ENCODE measurements around the gene PROK2.

PROK2 gene

GRCh38 chr3:71784914-71785531 lies at the start of gene PROK2:
PROK2 (minus strand) TSS chr3:71785148; CDS start chr3:71785052, 96 bp downstream.
- Histone ChIP-seq H3K27me3 (ENCODE audit: insufficient read depth, low read length, poor library complexity, severe bottlenecking) (peaks cover 69% of the 10 kb centered on the region), H3K4me3 (ENCODE audit: low read length, poor library complexity, severe bottlenecking) (no peak within 1 kb of the TSS), H2AFZ (ENCODE audit: low read length) (no peak within 1 kb of the TSS)

GRCh38 chr3:71831599-71831998 lies 46.7 kb upstream of the PROK2 start:
- H3K4me1 ChIP-seq (ENCODE audit: insufficient read depth, low read length, poor library complexity, severe bottlenecking): no peaks in the 10 kb centered on the region
- no peak overlapping the region for H2AFZ ChIP-seq (ENCODE audit: low read length)
- no peaks in the 10 kb centered on the region for H4K20me1 ChIP-seq (ENCODE audit: insufficient read depth, low read length, poor library complexity, severe bottlenecking)
- H3F3A ChIP-seq (ENCODE audit: low read depth): no peaks in the 10 kb centered on the region
- no peaks in the 10 kb centered on the region for H3K9me2 ChIP-seq (replicated peaks; ENCODE audit: low read depth, low read length)
- H3K27me3 ChIP-seq (ENCODE audit: insufficient read depth, low read length, poor library complexity, severe bottlenecking): no peaks in the 10 kb centered on the region
- H3K9ac ChIP-seq (ENCODE audit: low read depth, low read length, poor library complexity, severe bottlenecking): no peak overlapping the region
- H3K79me2 ChIP-seq (ENCODE audit: insufficient read depth, low read length): no peaks in the 10 kb centered on the region
- H3K9me3 ChIP-seq (ENCODE audit: insufficient read depth, low read depth, low read length): no peaks in the 10 kb centered on the region
- no peak for TF ChIP-seq CTCF (conservative IDR thresholded peaks at IDR 0.05; ENCODE audit: low read length)
- TF ChIP-seq EZH2phosphoT487 (IDR thresholded peaks at IDR 0.05; ENCODE audit: borderline replicate concordance): no peak
- no peaks in the 10 kb centered on the region for H3K36me3 ChIP-seq (ENCODE audit: insufficient read depth, low read length)
- no peak overlapping the region for H3K4me2 ChIP-seq (ENCODE audit: low read depth, low read length, poor library complexity, severe bottlenecking)
- H3K4me3 ChIP-seq (ENCODE audit: low read length, poor library complexity, severe bottlenecking): no peak overlapping the region

More at GRCh38 chr3:71784914-71785531, at the start of gene PROK2:
- Histone ChIP-seq H3K79me2 (ENCODE audit: insufficient read depth, low read length) (no peaks in the 10 kb centered on the region), H3K9me2 (replicated peaks; ENCODE audit: low read depth, low read length) (no peaks in the 10 kb centered on the region), H3K9ac (ENCODE audit: low read depth, low read length, poor library complexity, severe bottlenecking) (no peak within 1 kb of the TSS), H3F3A (ENCODE audit: low read depth) (no peaks in the 10 kb centered on the region), H3K9me3 (ENCODE audit: insufficient read depth, low read depth, low read length) (no peaks in the 10 kb centered on the region), H3K36me3 (ENCODE audit: insufficient read depth, low read length) (no peaks in the 10 kb centered on the region), H3K4me2 (ENCODE audit: low read depth, low read length, poor library complexity, severe bottlenecking) (no peak within 1 kb of the TSS), H3K4me1 (ENCODE audit: insufficient read depth, low read length, poor library complexity, severe bottlenecking) (peaks cover 8% of the 10 kb centered on the region), H4K20me1 (ENCODE audit: insufficient read depth, low read length, poor library complexity, severe bottlenecking) (no peaks in the 10 kb centered on the region)
- TF ChIP-seq EZH2phosphoT487 (IDR thresholded peaks at IDR 0.05; ENCODE audit: borderline replicate concordance): no peak
- TF ChIP-seq CTCF (conservative IDR thresholded peaks at IDR 0.05; ENCODE audit: low read length): no peak

GRCh38 chr3:71825551-71826283 lies 40.8 kb upstream of the PROK2 start:
- H3K79me2 ChIP-seq (ENCODE audit: insufficient read depth, low read length): no peaks in the 10 kb centered on the region
- TF ChIP-seq EZH2phosphoT487 (IDR thresholded peaks at IDR 0.05; ENCODE audit: borderline replicate concordance) (no peak), CTCF (conservative IDR thresholded peaks at IDR 0.05; ENCODE audit: low read length) (no peak)
- no peak overlapping the region for H2AFZ ChIP-seq (ENCODE audit: low read length)
- no peaks in the 10 kb centered on the region for H3K36me3 ChIP-seq (ENCODE audit: insufficient read depth, low read length)
- no peaks in the 10 kb centered on the region for H4K20me1 ChIP-seq (ENCODE audit: insufficient read depth, low read length, poor library complexity, severe bottlenecking)
- no peak overlapping the region for H3K4me2 ChIP-seq (ENCODE audit: low read depth, low read length, poor library complexity, severe bottlenecking)
- H3K9me3 ChIP-seq (ENCODE audit: insufficient read depth, low read depth, low read length): no peaks in the 10 kb centered on the region
- H3K9me2 ChIP-seq (replicated peaks; ENCODE audit: low read depth, low read length): no peaks in the 10 kb centered on the region
- H3K4me1 ChIP-seq (ENCODE audit: insufficient read depth, low read length, poor library complexity, severe bottlenecking): no peaks in the 10 kb centered on the region
- no peak overlapping the region for H3K4me3 ChIP-seq (ENCODE audit: low read length, poor library complexity, severe bottlenecking)
- no peak overlapping the region for H3K9ac ChIP-seq (ENCODE audit: low read depth, low read length, poor library complexity, severe bottlenecking)
- H3F3A ChIP-seq (ENCODE audit: low read depth): no peaks in the 10 kb centered on the region
- H3K27me3 ChIP-seq (ENCODE audit: insufficient read depth, low read length, poor library complexity, severe bottlenecking): no peaks in the 10 kb centered on the region
